ENCODE results near the gene ZNF431. TPM values are rescaled to one million over a fixed set of nuclear protein-coding genes. Genes with fewer than 3 reads are reported as not detected.
A peak's percentile ranks its signal among the peaks of the same experiment; 100 is the strongest.
"Not testable (repeated sequence)": the region's sequence is repeated elsewhere in the genome, so short reads cannot be mapped to it uniquely, and the experiment has no call there.

The ZNF431 gene
- total RNA-seq, 2 experiments from 2014 or later, result 16.9 to 17.1 TPM

GRCh38 chr19:21149877-21150276 lies 8.0 kb downstream of the ZNF431 start:
- intact Hi-C loops (cut with micrococcal nuclease), result no loop called here
- CTCF ChIA-PET, result no interaction called here

GRCh38 chr19:21151460-21151859 lies 9.6 kb downstream of the ZNF431 start:
- peaks cover 2% of the 10 kb centered on the region for H3K9me3 Mint-ChIP-seq
- ChIA-PET POLR2A (no interaction called here), CTCF (no interaction called here)
- peaks cover 79% of the 10 kb centered on the region for H3K36me3 Mint-ChIP-seq
- no peak overlapping the region for H3K27ac Mint-ChIP-seq
- no peak overlapping the region for H3K4me3 Mint-ChIP-seq
- no peak for DNase-seq
- H3K27me3 Mint-ChIP-seq, result no peaks in the 10 kb centered on the region
- intact Hi-C loops (cut with micrococcal nuclease), result loop anchor here (1.0 kb wide), 1 partner anchor 61 kb away; no protein-coding TSS in a partner anchor
- peaks cover 20% of the 10 kb centered on the region for H3K4me1 Mint-ChIP-seq (ENCODE audit: low read depth)

More at GRCh38 chr19:21149877-21150276, 8.0 kb downstream of the ZNF431 start:
- no peak for DNase-seq
- H3K4me1 Mint-ChIP-seq (ENCODE audit: low read depth), result peaks cover 18% of the 10 kb centered on the region
- H3K27me3 Mint-ChIP-seq, result no peaks in the 10 kb centered on the region
- no peak overlapping the region for H3K4me3 Mint-ChIP-seq
- no peak overlapping the region for H3K27ac Mint-ChIP-seq
- H3K36me3 Mint-ChIP-seq, result peaks cover 76% of the 10 kb centered on the region
- POLR2A ChIA-PET, result no interaction called here
- no peaks in the 10 kb centered on the region for H3K9me3 Mint-ChIP-seq

GRCh38 chr19:21158523-21159135 lies 16.8 kb downstream of the ZNF431 start:
- POLR2A ChIA-PET, result no interaction called here
- Mint-ChIP-seq H3K27me3 (no peaks in the 10 kb centered on the region), H3K4me1 (ENCODE audit: low read depth) (peaks cover 24% of the 10 kb centered on the region), H3K27ac (no peak overlapping the region), H3K4me3 (no peak overlapping the region), H3K36me3 (peaks cover 42% of the 10 kb centered on the region), H3K9me3 (peaks cover 2% of the 10 kb centered on the region)
- intact Hi-C loops (cut with micrococcal nuclease), result no loop called here
- CTCF ChIA-PET, result no interaction called here
- DNase-seq, result no peak

- ChIA-PET CTCF (no interaction called here), POLR2A (interaction anchor here (1.0 kb wide), 1 partner anchor 9 kb away, joined by 4 read pairs; no protein-coding TSS in a partner anchor)
- no peak overlapping the region for H3K4me3 Mint-ChIP-seq
- H3K27ac Mint-ChIP-seq, result no peak overlapping the region
- H3K9me3 Mint-ChIP-seq, result no peaks in the 10 kb centered on the region
- H3K4me1 Mint-ChIP-seq (ENCODE audit: low read depth), result peaks cover 11% of the 10 kb centered on the region
- intact Hi-C loops (cut with micrococcal nuclease), result no loop called here
- peaks cover 43% of the 10 kb centered on the region for H3K36me3 Mint-ChIP-seq
- H3K27me3 Mint-ChIP-seq, result no peaks in the 10 kb centered on the region
- DNase-seq, result no peak
Observed at GRCh38 chr19:21164541-21164940, 22.7 kb downstream of the ZNF431 start.

- DNase-seq, result no peak
- POLR2A ChIA-PET, result no interaction called here
- H3K4me1 Mint-ChIP-seq (ENCODE audit: low read depth), result peaks cover 5% of the 10 kb centered on the region
- no peaks in the 10 kb centered on the region for H3K27me3 Mint-ChIP-seq
- intact Hi-C loops (cut with micrococcal nuclease), result no loop called here
- no peak overlapping the region for H3K4me3 Mint-ChIP-seq
- CTCF ChIA-PET, result no interaction called here
- H3K9me3 Mint-ChIP-seq, result no peaks in the 10 kb centered on the region
- H3K27ac Mint-ChIP-seq, result no peak overlapping the region
- H3K36me3 Mint-ChIP-seq, result peaks cover 44% of the 10 kb centered on the region
Observed at GRCh38 chr19:21166436-21166835, 24.6 kb downstream of the ZNF431 start.

GRCh38 chr19:21197590-21198295 lies 55.9 kb downstream of the ZNF431 start:
- Mint-ChIP-seq H3K4me1 (ENCODE audit: low read depth) (no peaks in the 10 kb centered on the region), H3K36me3 (no peaks in the 10 kb centered on the region), H3K27ac (no peak overlapping the region), H3K9me3 (peaks cover 2% of the 10 kb centered on the region), H3K27me3 (peaks cover under 1% of the 10 kb centered on the region), H3K4me3 (no peak overlapping the region)
- CTCF ChIA-PET, result interaction anchor here (1.2 kb wide), 1 partner anchor 285 kb away, joined by 4 read pairs; no protein-coding TSS in a partner anchor
- POLR2A ChIA-PET, result no interaction called here
- no peak for DNase-seq
- intact Hi-C loops (cut with micrococcal nuclease), result no loop called here

- CTCF ChIA-PET, result interaction anchor here (0.7 to 3.1 kb wide), 6 partner anchors 264 to 686 kb away, joined by 3 to 13 read pairs (median 5); no protein-coding TSS in a partner anchor
- intact Hi-C loops (cut with micrococcal nuclease), result loop anchor here (1.0 kb wide), 2 partner anchors 279 to 495 kb away; no protein-coding TSS in a partner anchor
- DNase-seq, result peak; percentile 36
- H3K4me1 Mint-ChIP-seq (ENCODE audit: low read depth), result no peaks in the 10 kb centered on the region
- H3K27me3 Mint-ChIP-seq, result peaks cover 1% of the 10 kb centered on the region
- POLR2A ChIA-PET, result no interaction called here
- H3K36me3 Mint-ChIP-seq, result no peaks in the 10 kb centered on the region
- no peaks in the 10 kb centered on the region for H3K9me3 Mint-ChIP-seq
- no peak overlapping the region for H3K4me3 Mint-ChIP-seq
- no peak overlapping the region for H3K27ac Mint-ChIP-seq
Observed at GRCh38 chr19:21202865-21203494, 61.1 kb downstream of the ZNF431 start.

GRCh38 chr19:21210037-21210621 lies 68.3 kb downstream of the ZNF431 start:
- intact Hi-C loops (cut with micrococcal nuclease), result no loop called here
- no peaks in the 10 kb centered on the region for H3K9me3 Mint-ChIP-seq
- no peak for DNase-seq
- peaks cover 3% of the 10 kb centered on the region for H3K27me3 Mint-ChIP-seq
- ChIA-PET CTCF (interaction anchor here (1.0 kb wide), 1 partner anchor 273 kb away, joined by 3 read pairs; no protein-coding TSS in a partner anchor), POLR2A (no interaction called here)
- no peak overlapping the region for H3K4me3 Mint-ChIP-seq
- no peaks in the 10 kb centered on the region for H3K36me3 Mint-ChIP-seq
- no peaks in the 10 kb centered on the region for H3K4me1 Mint-ChIP-seq (ENCODE audit: low read depth)
- no peak overlapping the region for H3K27ac Mint-ChIP-seq

- ChIA-PET CTCF (interaction anchor here (0.5 kb wide), 1 partner anchor 58 kb away, joined by 3 read pairs; no protein-coding TSS in a partner anchor), POLR2A (no interaction called here)
- Mint-ChIP-seq H3K4me1 (ENCODE audit: low read depth) (no peaks in the 10 kb centered on the region), H3K4me3 (no peak overlapping the region), H3K36me3 (no peaks in the 10 kb centered on the region), H3K27ac (no peak overlapping the region), H3K9me3 (no peaks in the 10 kb centered on the region), H3K27me3 (peaks cover 10% of the 10 kb centered on the region)
- intact Hi-C loops (cut with micrococcal nuclease), result no loop called here
- no peak for DNase-seq
Observed at GRCh38 chr19:21221693-21222092, 79.9 kb downstream of the ZNF431 start.

GRCh38 chr19:21229938-21230337 lies 88.1 kb downstream of the ZNF431 start:
- H3K27me3 Mint-ChIP-seq; H3K4me1 Mint-ChIP-seq (ENCODE audit: low read depth); CTCF ChIA-PET; POLR2A ChIA-PET; H3K4me3 Mint-ChIP-seq; H3K36me3 Mint-ChIP-seq; DNase-seq; H3K27ac Mint-ChIP-seq; intact Hi-C loops (cut with micrococcal nuclease): not testable (repeated sequence)
- H3K9me3 Mint-ChIP-seq, result peaks cover 34% of the 10 kb centered on the region

GRCh38 chr19:21233691-21234090 lies 91.9 kb downstream of the ZNF431 start:
- CTCF ChIA-PET, result no interaction called here
- POLR2A ChIA-PET, result no interaction called here
- intact Hi-C loops (cut with micrococcal nuclease), result no loop called here
- peaks cover 27% of the 10 kb centered on the region for H3K9me3 Mint-ChIP-seq
- H3K36me3 Mint-ChIP-seq, result peaks cover 8% of the 10 kb centered on the region
- H3K4me3 Mint-ChIP-seq, result no peak overlapping the region
- no peaks in the 10 kb centered on the region for H3K4me1 Mint-ChIP-seq (ENCODE audit: low read depth)
- DNase-seq, result no peak
- H3K27me3 Mint-ChIP-seq, result no peaks in the 10 kb centered on the region
- H3K27ac Mint-ChIP-seq, result no peak overlapping the region

- H3K4me1 Mint-ChIP-seq (ENCODE audit: low read depth); H3K36me3 Mint-ChIP-seq; H3K27ac Mint-ChIP-seq; intact Hi-C loops (cut with micrococcal nuclease); H3K4me3 Mint-ChIP-seq; H3K27me3 Mint-ChIP-seq; DNase-seq; POLR2A ChIA-PET; CTCF ChIA-PET; H3K9me3 Mint-ChIP-seq: not testable (repeated sequence)
Observed at GRCh38 chr19:21236751-21237150, 94.9 kb downstream of the ZNF431 start.

All from activated CD4-positive, alpha-beta memory T cell treated with anti-CD3 and anti-CD28 coated beads for 36 hours (primary cell).